ENCODE data around the gene RETREG3.

GRCh38 chr17:42573095-42573494 is 36.1 kb downstream of the RETREG3 start:
- TF ChIP-seq CTCF (conservative IDR thresholded peaks at IDR 0.05) (no peak), ZFX (IDR thresholded peaks at IDR 0.05) (no peak)

Data from C4-2B (cell line).